Measurements from ENCODE around the gene SMIM5. TPM values are rescaled to one million over a fixed set of nuclear protein-coding genes. Genes with fewer than 3 reads are reported as not detected.

SMIM5 gene
- total RNA-seq, 1 donor from 2014 or later = 0.84 TPM

GRCh38 chr17:75665981-75666380, 32.7 kb downstream of the SMIM5 start:
- intact Hi-C loops (cut with DNase I) = no loop called here
- peaks cover 24% of the 10 kb centered on the region for H3K4me1 ChIP-seq
- no peaks in the 10 kb centered on the region for H3K9me3 ChIP-seq
- peak overlapping the region; percentile 93 for H3K4me3 ChIP-seq
- peaks cover 46% of the 10 kb centered on the region for H3K36me3 ChIP-seq
- H3K27me3 ChIP-seq = no peaks in the 10 kb centered on the region
- no peak overlapping the region for H3K27ac ChIP-seq
- peak; percentile 35 for DNase-seq
- no peak for ATAC-seq
- no peak for TF ChIP-seq CTCF (IDR thresholded peaks at IDR 0.05)

GRCh38 chr17:75666959-75667790, 33.9 kb downstream of the SMIM5 start, which contains the start of the genes RECQL5 and SAP30BP:
Gene RECQL5, minus strand, starts transcription at chr17:75667154. Its CDS starts 597 bp downstream, at chr17:75666557.
Gene SAP30BP, plus strand, starts transcription at chr17:75667338. Its CDS starts 35 bp downstream, at chr17:75667373.
- intact Hi-C loops (cut with DNase I) = no loop called here
- ATAC-seq = peak; percentile 100
- TF ChIP-seq CTCF (IDR thresholded peaks at IDR 0.05) = no peak
- H3K9me3 ChIP-seq = no peaks in the 10 kb centered on the region
- DNase-seq = peak; percentile 97
- H3K36me3 ChIP-seq = peaks cover 46% of the 10 kb centered on the region
- H3K27me3 ChIP-seq = no peaks in the 10 kb centered on the region
- peaks cover 24% of the 10 kb centered on the region for H3K4me1 ChIP-seq
- H3K4me3 ChIP-seq = peak within 1 kb of the TSS; percentile 93
- H3K27ac ChIP-seq = peak within 1 kb of the TSS; percentile 91

- DNase-seq (no peak), ATAC-seq (no peak)
- Histone ChIP-seq H3K36me3 (peaks cover 46% of the 10 kb centered on the region), H3K4me1 (peaks cover 24% of the 10 kb centered on the region), H3K27ac (peak overlapping the region; percentile 91), H3K27me3 (no peaks in the 10 kb centered on the region), H3K4me3 (peak overlapping the region; percentile 93), H3K9me3 (no peaks in the 10 kb centered on the region)
- intact Hi-C loops (cut with DNase I) = no loop called here
- no peak for TF ChIP-seq CTCF (IDR thresholded peaks at IDR 0.05)
These were observed 34.6 kb downstream of the SMIM5 start for GRCh38 chr17:75667825-75668224.

GRCh38 chr17:75668489-75668888, 35.3 kb downstream of the SMIM5 start:
- H3K4me3 ChIP-seq = no peak overlapping the region
- H3K4me1 ChIP-seq = peaks cover 24% of the 10 kb centered on the region
- H3K9me3 ChIP-seq = no peaks in the 10 kb centered on the region
- H3K36me3 ChIP-seq = peaks cover 51% of the 10 kb centered on the region
- intact Hi-C loops (cut with DNase I) = no loop called here
- ATAC-seq = no peak
- TF ChIP-seq CTCF (IDR thresholded peaks at IDR 0.05) = no peak
- H3K27me3 ChIP-seq = no peaks in the 10 kb centered on the region
- H3K27ac ChIP-seq = no peak overlapping the region
- no peak for DNase-seq

GRCh38 chr17:75670868-75671267, 37.6 kb downstream of the SMIM5 start:
- no peak for TF ChIP-seq CTCF (IDR thresholded peaks at IDR 0.05)
- intact Hi-C loops (cut with DNase I) = loop anchor here (10.0 kb wide), 1 partner anchor 54 kb away; the partner anchor contains the start of gene ITGB4
- ATAC-seq (no peak), DNase-seq (no peak)
- Histone ChIP-seq H3K4me1 (peaks cover 28% of the 10 kb centered on the region), H3K36me3 (peaks cover 72% of the 10 kb centered on the region), H3K27me3 (no peaks in the 10 kb centered on the region), H3K27ac (no peak overlapping the region), H3K9me3 (no peaks in the 10 kb centered on the region), H3K4me3 (no peak overlapping the region)
